Mammary epithelial cell (primary cell): ENCODE results near the gene ZNF277.

Experiments
- EZH2 ChIP-seq: IDR thresholded peaks from 2 replicates; pipeline ENCODE4 v1.6.1; 2012; ENCODE audit warnings: low read length, inconsistent platforms, borderline replicate concordance
- TF ChIP-seq, protein P1 (sequence below), 2 donors: IDR thresholded peaks in 1 of 2; conservative IDR thresholded peaks in 1 of 2; 2 replicates each; pipeline ENCODE4 v1.5.1; 2011 to 2012; ENCODE audit warnings: inconsistent platforms in 2 of 2, low read length in 2 of 2, mild to moderate bottlenecking in 2 of 2, control low read depth in 1 of 2, low read depth in 1 of 2; ENCODE audit not compliant: insufficient read depth in 1 of 2; ENCODE audit errors: extremely low read depth in 1 of 2

DNA sequence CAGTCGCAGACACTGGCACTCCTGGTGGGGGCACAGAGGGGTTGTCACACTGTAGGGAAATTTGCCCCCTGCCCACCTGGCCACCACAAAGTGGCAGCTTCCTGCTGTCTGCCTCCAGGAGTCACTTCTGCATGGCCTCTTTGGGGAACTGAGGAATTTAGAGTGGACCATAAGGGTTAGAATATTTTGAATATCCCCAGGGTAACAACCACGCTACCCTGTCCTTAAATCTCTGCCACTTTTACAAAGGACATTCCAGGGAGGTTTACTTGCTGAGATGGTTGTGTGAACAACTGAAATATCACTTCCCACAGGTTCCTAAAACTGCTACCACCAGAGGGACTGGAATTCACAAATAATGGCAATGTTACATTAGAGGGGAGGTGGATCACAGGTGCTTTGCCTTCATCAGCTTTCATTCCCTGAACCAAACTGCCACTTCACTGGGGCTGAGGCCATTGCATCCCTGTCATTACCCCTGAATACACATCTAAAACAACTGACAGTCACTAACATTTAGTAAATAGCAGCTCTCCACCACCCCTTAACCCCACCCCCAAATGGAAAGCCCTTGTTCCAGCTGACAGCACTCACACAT lies 155.7 kb downstream of the ZNF277 start:
- TF ChIP-seq, protein P1, sequence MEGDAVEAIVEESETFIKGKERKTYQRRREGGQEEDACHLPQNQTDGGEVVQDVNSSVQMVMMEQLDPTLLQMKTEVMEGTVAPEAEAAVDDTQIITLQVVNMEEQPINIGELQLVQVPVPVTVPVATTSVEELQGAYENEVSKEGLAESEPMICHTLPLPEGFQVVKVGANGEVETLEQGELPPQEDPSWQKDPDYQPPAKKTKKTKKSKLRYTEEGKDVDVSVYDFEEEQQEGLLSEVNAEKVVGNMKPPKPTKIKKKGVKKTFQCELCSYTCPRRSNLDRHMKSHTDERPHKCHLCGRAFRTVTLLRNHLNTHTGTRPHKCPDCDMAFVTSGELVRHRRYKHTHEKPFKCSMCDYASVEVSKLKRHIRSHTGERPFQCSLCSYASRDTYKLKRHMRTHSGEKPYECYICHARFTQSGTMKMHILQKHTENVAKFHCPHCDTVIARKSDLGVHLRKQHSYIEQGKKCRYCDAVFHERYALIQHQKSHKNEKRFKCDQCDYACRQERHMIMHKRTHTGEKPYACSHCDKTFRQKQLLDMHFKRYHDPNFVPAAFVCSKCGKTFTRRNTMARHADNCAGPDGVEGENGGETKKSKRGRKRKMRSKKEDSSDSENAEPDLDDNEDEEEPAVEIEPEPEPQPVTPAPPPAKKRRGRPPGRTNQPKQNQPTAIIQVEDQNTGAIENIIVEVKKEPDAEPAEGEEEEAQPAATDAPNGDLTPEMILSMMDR (conservative IDR thresholded peaks at IDR 0.05 in 1 of 2, IDR thresholded peaks at IDR 0.05 in 1 of 2; ENCODE audit: extremely low read depth in 1 of 2, insufficient read depth in 1 of 2, low read depth in 1 of 2, low read length in 2 of 2), result no peak
- TF ChIP-seq EZH2, result no peak
